Gastrocnemius medialis (tissue), 4 donors: Measurements from ENCODE around the gene LENG1. TPM values are rescaled to one million over a fixed set of nuclear protein-coding genes. Genes with fewer than 3 reads are reported as not detected.

Experiments
- ATAC-seq, 2 donors: fragments of 150-250 bp; one replicate each; pipeline ENCODE4 v1.9.1; 2016
- DNase-seq, 2 donors: peaks; one replicate each; pipeline ENCODE4 v3.0.0-alpha.2; 2019
- H3K27ac ChIP-seq, 4 donors: fragments of 200-600 bp; sonication (generic); 1 replicate in 1 of 4; 2 replicates in 3 of 4; pipeline ENCODE4 v1.5.1; 2016 to 2018; ENCODE audit warnings: mild to moderate bottlenecking in 2 of 4, moderate library complexity in 1 of 4
- H3K27me3 ChIP-seq, 3 donors: fragments of 200-600 bp; sonication (generic) in 2 of 3; 1 replicate in 1 of 3; 2 replicates in 2 of 3; pipeline versions ENCODE4 v1.5.1 to v1.6.0; 2016 to 2019; ENCODE audit warnings: mild to moderate bottlenecking in 1 of 3, moderate library complexity in 1 of 3
- H3K36me3 ChIP-seq, 2 donors: fragments of 200-600 bp; sonication (generic) in 1 of 2; one replicate each; pipeline ENCODE4 v1.5.1; 2017 to 2018
- H3K4me1 ChIP-seq, 2 donors: fragments of 200-600 bp; sonication (generic) in 1 of 2; one replicate each; pipeline ENCODE4 v1.5.1; 2016 to 2017; ENCODE audit warnings: mild to moderate bottlenecking in 2 of 2
- H3K4me3 ChIP-seq, 4 donors: fragments of 200-600 bp; sonication (generic) in 3 of 4; 1 replicate in 1 of 4; 2 replicates in 3 of 4; pipeline ENCODE4 v1.5.1; 2016 to 2019; ENCODE audit warnings: mild to moderate bottlenecking in 2 of 4
- H3K9me3 ChIP-seq, 3 donors: fragments of 200-600 bp; sonication (generic) in 2 of 3; 1 replicate in 1 of 3; 2 replicates in 2 of 3; pipeline ENCODE4 v1.5.1; 2016 to 2019
- POLR2A ChIP-seq, 2 donors: fragments of 450-650 bp; IDR thresholded peaks; one replicate each; pipeline ENCODE4 v1.6.1; 2017; ENCODE audit warnings: antibody characterized with exemption in 2 of 2, mild to moderate bottlenecking in 2 of 2, moderate library complexity in 2 of 2
- in situ Hi-C, 4 donors: fragments of 200-750 bp; cut with MboI; loops; one replicate each; pipeline versions ENCODE4 v1.15.0 to v1.8.0; 2017; ENCODE audit warnings: low sequenced_read_pairs in 4 of 4
- intact Hi-C: fragments of 100-400 bp; cut with DNase I; formaldehyde crosslinking; loops from one replicate; pipeline ENCODE4 v1.15.1; 2023; ENCODE audit warnings: low total_unique reads
- total RNA-seq, 4 donors: library from RNA; depleted of rRNA; stranded (reverse); fragments of >200 nt; gene quantifications; one replicate each; pipeline versions ENCODE4 v1.1.0 to v1.2.3, GENCODE V29; 2016
- TF ChIP-seq, protein P1 (sequence below), 5 experiments: fragments of 450-650 bp in 3 of 5; fragments of 200-600 bp in 2 of 5; sonication (generic) in 2 of 5; IDR thresholded peaks in 4 of 5; conservative IDR thresholded peaks in 1 of 5; 1 replicate in 4 of 5; 2 replicates in 1 of 5; pipeline ENCODE4 v1.5.1; 2016 to 2019; ENCODE audit warnings: antibody characterized with exemption in 5 of 5, mild to moderate bottlenecking in 3 of 5, moderate library complexity in 3 of 5

The LENG1 gene
- total RNA-seq, 4 donors from 2014 or later: 6.5 to 14.2 (median 11.9) TPM

DNA sequence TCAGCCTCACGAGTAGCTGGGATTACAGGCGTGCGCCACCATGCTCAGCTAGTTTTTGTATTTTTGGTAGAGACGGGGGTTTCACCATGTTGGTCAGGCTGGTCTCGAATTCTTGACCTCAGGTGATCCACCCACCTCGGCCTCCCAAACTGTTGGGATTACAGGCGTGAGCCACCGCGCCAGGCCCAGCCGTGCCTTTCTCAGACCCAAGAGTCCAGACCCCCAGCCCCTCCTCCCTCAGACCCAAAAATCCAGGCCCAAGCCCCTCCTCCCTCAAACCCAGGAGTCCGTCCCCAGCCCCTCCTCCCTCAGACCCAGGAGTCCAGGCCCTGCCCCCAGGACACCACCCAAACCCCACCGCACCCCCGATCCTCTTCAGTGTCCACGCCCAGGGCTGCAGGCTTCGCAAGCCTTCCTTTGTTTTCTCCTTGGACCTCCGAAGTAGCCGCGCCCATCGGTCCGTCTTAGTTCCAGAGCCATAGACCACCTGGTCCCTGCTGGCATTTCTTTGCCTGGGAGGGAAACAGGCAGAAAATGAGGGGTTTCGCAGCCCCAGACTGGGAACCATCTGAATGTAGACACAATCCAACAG lies 9.7 kb upstream of the LENG1 start:
- intact Hi-C loops (loop anchor here (5.0 to 10.0 kb wide), 2 partner anchors 223 to 296 kb away; partner anchors contain the start of gene LENG9), in situ Hi-C loops (loop anchor here in 2 of 4 donors (5.0 kb wide), 1 partner anchor 63 kb away; no protein-coding TSS in a partner anchor)
- H3K36me3 ChIP-seq: no peaks in the 10 kb centered on the region
- H3K27ac ChIP-seq: no peak overlapping the region
- H3K4me3 ChIP-seq: no peak overlapping the region
- ATAC-seq (no peak), DNase-seq (no peak)
- H3K9me3 ChIP-seq: no peaks in the 10 kb centered on the region
- TF ChIP-seq POLR2A (IDR thresholded peaks at IDR 0.05): no peak
- TF ChIP-seq, protein P1, sequence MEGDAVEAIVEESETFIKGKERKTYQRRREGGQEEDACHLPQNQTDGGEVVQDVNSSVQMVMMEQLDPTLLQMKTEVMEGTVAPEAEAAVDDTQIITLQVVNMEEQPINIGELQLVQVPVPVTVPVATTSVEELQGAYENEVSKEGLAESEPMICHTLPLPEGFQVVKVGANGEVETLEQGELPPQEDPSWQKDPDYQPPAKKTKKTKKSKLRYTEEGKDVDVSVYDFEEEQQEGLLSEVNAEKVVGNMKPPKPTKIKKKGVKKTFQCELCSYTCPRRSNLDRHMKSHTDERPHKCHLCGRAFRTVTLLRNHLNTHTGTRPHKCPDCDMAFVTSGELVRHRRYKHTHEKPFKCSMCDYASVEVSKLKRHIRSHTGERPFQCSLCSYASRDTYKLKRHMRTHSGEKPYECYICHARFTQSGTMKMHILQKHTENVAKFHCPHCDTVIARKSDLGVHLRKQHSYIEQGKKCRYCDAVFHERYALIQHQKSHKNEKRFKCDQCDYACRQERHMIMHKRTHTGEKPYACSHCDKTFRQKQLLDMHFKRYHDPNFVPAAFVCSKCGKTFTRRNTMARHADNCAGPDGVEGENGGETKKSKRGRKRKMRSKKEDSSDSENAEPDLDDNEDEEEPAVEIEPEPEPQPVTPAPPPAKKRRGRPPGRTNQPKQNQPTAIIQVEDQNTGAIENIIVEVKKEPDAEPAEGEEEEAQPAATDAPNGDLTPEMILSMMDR (IDR thresholded peaks at IDR 0.05 in 4 of 5, conservative IDR thresholded peaks at IDR 0.05 in 1 of 5): no peak
- peaks cover 15 to 34% (median 27%) of the 10 kb centered on the region in 3 donors for H3K27me3 ChIP-seq
- peaks cover 0 to 7% of the 10 kb centered on the region in 2 donors for H3K4me1 ChIP-seq

DNA sequence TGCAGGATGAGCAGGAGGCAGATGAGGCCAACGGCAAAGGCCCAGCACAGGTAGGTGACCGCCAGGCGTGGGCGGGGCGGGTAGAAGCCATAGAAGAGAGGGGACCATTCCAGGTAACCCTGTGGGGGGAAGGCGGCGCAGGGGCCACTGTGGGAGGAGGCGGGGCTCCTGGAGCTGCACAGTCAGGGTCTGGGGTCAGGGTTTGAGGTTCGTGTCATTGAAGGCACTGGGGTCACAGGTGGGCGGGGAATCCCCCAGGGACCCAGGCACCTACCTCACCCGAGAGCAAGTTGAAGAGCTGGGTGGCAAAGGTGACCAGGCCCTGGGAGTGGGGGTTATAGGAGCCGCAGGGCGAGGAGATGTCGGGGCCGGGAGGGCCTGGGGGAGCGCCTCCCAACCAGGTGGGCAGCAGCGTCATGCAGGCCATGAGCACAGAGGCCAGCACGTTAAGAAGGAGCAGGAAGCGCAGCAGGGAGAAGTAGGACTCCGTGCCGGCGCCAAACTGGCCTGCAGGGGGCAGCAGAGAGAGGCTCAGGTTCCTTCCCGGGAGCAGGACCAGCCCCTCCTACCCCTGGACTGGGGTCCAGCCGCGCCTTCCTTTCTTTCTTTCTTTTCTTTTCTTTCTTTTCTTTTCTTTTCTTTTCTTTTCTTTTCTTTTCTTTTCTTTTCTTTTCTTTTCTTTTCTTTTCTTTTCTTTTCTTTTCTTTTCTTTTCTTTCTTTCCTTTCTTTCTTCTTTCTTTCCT lies 8.8 kb upstream of the LENG1 start:
- no peak for TF ChIP-seq POLR2A (IDR thresholded peaks at IDR 0.05)
- TF ChIP-seq, protein P1 (IDR thresholded peaks at IDR 0.05 in 4 of 5, conservative IDR thresholded peaks at IDR 0.05 in 1 of 5): peak; percentile 69 to 88 (median 86)
- peak; percentile 65 to 81 for DNase-seq
- in situ Hi-C loops: loop anchor here in 2 of 4 donors (5.0 kb wide), 1 partner anchor 64 kb away; no protein-coding TSS in a partner anchor

DNA sequence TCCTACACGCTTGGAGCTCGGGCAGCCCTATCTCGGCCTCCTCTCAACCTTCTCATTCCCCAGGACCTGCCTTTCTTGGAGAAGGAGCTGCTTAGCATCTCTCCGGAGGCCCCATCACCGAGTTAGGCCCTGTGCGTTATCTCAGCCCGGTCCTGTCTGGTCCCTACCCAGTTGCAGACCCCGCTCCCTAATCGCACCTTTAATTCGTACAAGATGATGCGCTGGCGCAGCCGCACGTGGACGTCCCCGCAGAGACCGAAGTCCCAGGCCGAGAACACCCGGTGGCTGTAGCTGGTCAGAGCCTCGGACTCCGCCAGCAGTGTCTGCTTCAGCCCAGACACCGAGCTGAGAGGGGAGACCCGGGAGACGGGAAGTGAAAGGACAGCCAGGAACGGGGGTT lies 5.7 kb upstream of the LENG1 start:
- peaks cover 13 to 28% of the 10 kb centered on the region in 2 donors for H3K4me1 ChIP-seq
- H3K9me3 ChIP-seq: no peaks in the 10 kb centered on the region
- no peak overlapping the region for H3K4me3 ChIP-seq
- in situ Hi-C loops (loop anchor here in 2 of 4 donors (5.0 kb wide), 1 partner anchor 67 kb away; no protein-coding TSS in a partner anchor), intact Hi-C loops (loop anchor here (5.0 to 10.0 kb wide), 2 partner anchors 227 to 300 kb away; partner anchors contain the start of gene LENG9)
- no peak for DNase-seq
- no peak for TF ChIP-seq POLR2A (IDR thresholded peaks at IDR 0.05)
- TF ChIP-seq, protein P1 (IDR thresholded peaks at IDR 0.05 in 4 of 5, conservative IDR thresholded peaks at IDR 0.05 in 1 of 5): no peak
- H3K27me3 ChIP-seq: peaks cover 16 to 17% (median 17%) of the 10 kb centered on the region in 3 donors
- no peak for ATAC-seq
- H3K36me3 ChIP-seq: no peaks in the 10 kb centered on the region
- no peak overlapping the region for H3K27ac ChIP-seq

More for the DNA sequence above, 8.8 kb upstream of the LENG1 start:
- intact Hi-C loops: loop anchor here (1.0 to 10.0 kb wide), 3 partner anchors 63 to 296 kb away; partner anchors contain the start of gene LENG9
- Histone ChIP-seq H3K27ac (no peak overlapping the region), H3K4me3 (no peak overlapping the region), H3K4me1 (peaks cover 0 to 7% of the 10 kb centered on the region in 2 donors), H3K9me3 (no peaks in the 10 kb centered on the region), H3K27me3 (peaks cover 20 to 27% (median 23%) of the 10 kb centered on the region in 3 donors), H3K36me3 (no peaks in the 10 kb centered on the region)
- peak; percentile 85 to 95 for ATAC-seq

DNA sequence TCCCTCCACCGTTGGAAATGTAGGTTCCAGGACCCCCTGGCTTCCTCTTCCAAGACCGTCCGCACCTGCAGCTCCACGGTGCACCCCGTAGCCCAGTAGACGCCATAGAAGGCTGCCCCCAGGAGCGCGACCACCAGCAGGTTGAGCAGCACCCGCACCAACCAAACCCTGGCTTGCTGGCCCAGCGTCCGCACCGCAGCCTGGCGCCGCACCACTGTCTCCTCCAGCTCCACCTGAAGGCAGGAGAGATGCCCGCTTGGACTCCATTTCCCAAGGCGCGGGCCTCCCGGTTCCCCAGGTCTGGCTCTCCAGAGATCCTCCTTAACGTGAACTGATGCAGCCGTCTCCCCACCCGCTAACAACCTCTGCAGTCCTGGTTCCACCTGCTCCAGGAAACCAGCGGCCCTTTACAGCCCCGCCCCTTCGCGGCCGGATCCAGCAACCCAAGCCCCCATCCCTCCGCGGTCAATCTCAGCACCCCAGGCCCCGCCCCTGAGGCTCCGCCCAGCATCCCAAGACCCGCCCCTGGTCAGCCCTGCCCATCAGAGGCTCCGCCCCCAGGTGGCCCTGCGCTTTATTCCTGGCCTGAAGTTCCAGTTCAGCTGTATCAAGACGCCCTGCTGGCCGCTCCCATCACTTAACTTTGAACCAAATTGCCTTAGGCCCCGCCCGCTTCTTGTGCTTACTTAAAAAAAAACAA lies 5.0 kb upstream of the LENG1 start:
- TF ChIP-seq, protein P1 (IDR thresholded peaks at IDR 0.05 in 4 of 5, conservative IDR thresholded peaks at IDR 0.05 in 1 of 5): no peak
- TF ChIP-seq POLR2A (IDR thresholded peaks at IDR 0.05): no peak
- DNase-seq: no peak
- H3K36me3 ChIP-seq: no peaks in the 10 kb centered on the region
- H3K4me1 ChIP-seq: peaks cover 15 to 31% of the 10 kb centered on the region in 2 donors
- intact Hi-C loops: loop anchor here (5.0 to 10.0 kb wide), 3 partner anchors 38 to 300 kb away; partner anchors contain the start of genes LENG9 and RPS9
- H3K27me3 ChIP-seq: peaks cover 16 to 17% (median 17%) of the 10 kb centered on the region in 3 donors
- no peak for ATAC-seq
- H3K27ac ChIP-seq: no peak overlapping the region
- H3K4me3 ChIP-seq: no peak overlapping the region
- in situ Hi-C loops: loop anchor here in 3 of 4 donors (5.0 kb wide), 1 partner anchor 68 kb away; no protein-coding TSS in a partner anchor
- H3K9me3 ChIP-seq: no peaks in the 10 kb centered on the region
